GM15510 (cell line): ENCODE data around the gene NTM.

Source experiments
- POLR2A ChIP-seq: IDR thresholded peaks from 3 replicates; pipeline ENCODE4 v1.6.1; 2011; ENCODE audit warnings: borderline replicate concordance; ENCODE audit not compliant: insufficient read length; ENCODE audit errors: extremely low read depth

NTM gene

GRCh38 chr11:131522851-131523250 lies 152.4 kb downstream of the NTM start:
- TF ChIP-seq POLR2A = no peak

GRCh38 chr11:131530407-131530806 lies 160.0 kb downstream of the NTM start:
- no peak for TF ChIP-seq POLR2A

- no peak for TF ChIP-seq POLR2A
Measured at GRCh38 chr11:131533149-131533548, 162.7 kb downstream of the NTM start.

GRCh38 chr11:131533998-131534397 lies 163.6 kb downstream of the NTM start:
- no peak for TF ChIP-seq POLR2A

GRCh38 chr11:131534611-131535010 lies 164.2 kb downstream of the NTM start:
- TF ChIP-seq POLR2A = no peak

- no peak for TF ChIP-seq POLR2A
Measured at GRCh38 chr11:131536159-131536558, 165.7 kb downstream of the NTM start.

GRCh38 chr11:131537196-131537595 lies 166.8 kb downstream of the NTM start:
- no peak for TF ChIP-seq POLR2A

- no peak for TF ChIP-seq POLR2A
Measured at GRCh38 chr11:131537748-131538147, 167.3 kb downstream of the NTM start.

- TF ChIP-seq POLR2A = no peak
Measured at GRCh38 chr11:131538322-131538721, 167.9 kb downstream of the NTM start.

GRCh38 chr11:131540676-131541075 lies 170.3 kb downstream of the NTM start:
- TF ChIP-seq POLR2A = no peak

GRCh38 chr11:131543389-131544025 lies 173.1 kb downstream of the NTM start:
- TF ChIP-seq POLR2A = no peak

- no peak for TF ChIP-seq POLR2A
Measured at GRCh38 chr11:131544591-131544990, 174.2 kb downstream of the NTM start.

- no peak for TF ChIP-seq POLR2A
Measured at GRCh38 chr11:131546218-131546895, 175.9 kb downstream of the NTM start.

- no peak for TF ChIP-seq POLR2A
Measured at GRCh38 chr11:131549099-131549498, 178.7 kb downstream of the NTM start.

GRCh38 chr11:131549770-131550169 lies 179.4 kb downstream of the NTM start:
- TF ChIP-seq POLR2A = no peak

- no peak for TF ChIP-seq POLR2A
Measured at GRCh38 chr11:131560287-131560686, 189.9 kb downstream of the NTM start.
